SK-N-MC (cell line): Measurements from ENCODE around the gene AMH.

Source experiments
- EZH2 ChIP-seq: fragments of 200-600 bp; sonication (generic); IDR thresholded peaks from one replicate; pipeline ENCODE4 v1.6.1; 2017; ENCODE audit warnings: antibody characterized with exemption
- POLR2AphosphoS5 ChIP-seq: IDR thresholded peaks from 2 replicates; pipeline ENCODE4 v1.6.1; 2012; ENCODE audit warnings: mild to moderate bottlenecking, low read depth, low read length, borderline replicate concordance

DNA sequence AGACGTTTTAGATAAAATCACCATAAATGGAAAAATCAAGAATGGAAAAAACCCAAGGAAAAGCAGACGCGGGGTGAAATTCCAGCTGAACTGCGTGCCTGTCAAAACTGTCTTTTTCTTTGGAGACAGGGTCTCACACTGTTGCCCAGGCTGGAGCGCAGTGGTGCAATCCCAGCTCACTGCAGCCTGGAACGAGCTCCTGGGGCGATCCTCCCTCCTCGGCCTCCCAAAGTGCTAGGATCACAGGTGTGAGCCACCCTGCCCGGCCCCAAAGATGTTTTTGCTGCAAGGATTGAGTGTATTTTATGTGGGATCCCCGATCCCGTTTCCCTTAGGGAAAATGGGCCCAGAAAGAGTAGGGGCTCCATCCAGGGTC, 33.7 kb downstream of the AMH start:
- TF ChIP-seq EZH2 (no peak), POLR2AphosphoS5 (no peak)
